Neural cell (in vitro differentiated cells): ENCODE data around the gene EXOC6B.

Source experiments
- EP300 ChIP-seq: fragments of 450-650 bp; conservative IDR thresholded peaks from 2 replicates; pipeline ENCODE4 v1.6.1; 2014; ENCODE audit warnings: antibody characterized with exemption, mild to moderate bottlenecking, moderate library complexity; ENCODE audit not compliant: poor library complexity, severe bottlenecking
- EZH2 ChIP-seq: fragments of 200-600, 300-800 bp; shearing (Covaris generic), sonication (generic); IDR thresholded peaks from 2 replicates; pipeline ENCODE4 v1.6.1; 2014; ENCODE audit warnings: antibody characterized with exemption, low read length, borderline replicate concordance, mild to moderate bottlenecking; ENCODE audit not compliant: insufficient read depth, poor library complexity, severe bottlenecking
- POLR2AphosphoS5 ChIP-seq: IDR thresholded peaks from 2 replicates; pipeline ENCODE4 v1.6.1; 2012
- SMC3 ChIP-seq: fragments of 450-650 bp; conservative IDR thresholded peaks from 2 replicates; pipeline ENCODE4 v1.6.1; 2014; ENCODE audit warnings: antibody characterized with exemption, mild to moderate bottlenecking, moderate library complexity; ENCODE audit not compliant: poor library complexity
- TAF1 ChIP-seq: IDR thresholded peaks from 2 replicates; pipeline ENCODE4 v1.6.1; 2012; ENCODE audit warnings: low read depth
- TF ChIP-seq, protein P1 (sequence below): fragments of 450-650 bp; IDR thresholded peaks from 2 replicates; pipeline ENCODE4 v1.5.1; 2014; ENCODE audit warnings: antibody characterized with exemption, mild to moderate bottlenecking, moderate library complexity; ENCODE audit not compliant: poor library complexity, severe bottlenecking

DNA sequence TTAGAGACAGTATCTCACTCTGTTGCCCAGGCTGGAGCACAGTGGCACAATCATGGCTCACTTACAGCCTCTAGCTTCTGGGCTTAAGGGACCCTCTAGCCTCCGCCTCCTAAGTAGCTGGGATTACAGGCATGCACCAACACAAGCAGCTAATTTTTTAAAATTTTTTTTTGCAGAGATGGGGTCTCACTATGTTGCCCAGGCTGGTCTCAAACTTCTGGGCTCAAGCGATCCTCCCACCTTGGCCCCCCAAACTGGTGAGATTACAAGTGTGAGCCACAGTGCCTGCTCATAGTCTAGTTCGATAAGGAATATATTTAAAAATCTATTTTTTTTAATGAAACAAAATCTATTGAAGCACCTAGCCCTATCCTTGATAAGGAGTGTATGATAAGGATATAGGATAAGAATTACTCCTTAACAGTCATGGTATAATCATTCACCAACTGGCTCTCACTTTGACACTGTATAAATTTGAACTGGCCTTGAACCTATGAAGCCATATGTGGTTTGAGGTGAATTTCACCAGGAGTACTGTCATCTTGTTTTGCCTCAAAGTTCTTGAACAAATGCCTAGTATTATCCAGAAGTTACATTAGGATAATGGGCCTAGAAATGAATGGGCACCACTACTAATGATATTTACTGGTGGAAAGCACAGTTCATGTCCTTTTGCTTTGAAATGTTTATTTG lies 71.1 kb downstream of the EXOC6B start:
- TF ChIP-seq, protein P1, sequence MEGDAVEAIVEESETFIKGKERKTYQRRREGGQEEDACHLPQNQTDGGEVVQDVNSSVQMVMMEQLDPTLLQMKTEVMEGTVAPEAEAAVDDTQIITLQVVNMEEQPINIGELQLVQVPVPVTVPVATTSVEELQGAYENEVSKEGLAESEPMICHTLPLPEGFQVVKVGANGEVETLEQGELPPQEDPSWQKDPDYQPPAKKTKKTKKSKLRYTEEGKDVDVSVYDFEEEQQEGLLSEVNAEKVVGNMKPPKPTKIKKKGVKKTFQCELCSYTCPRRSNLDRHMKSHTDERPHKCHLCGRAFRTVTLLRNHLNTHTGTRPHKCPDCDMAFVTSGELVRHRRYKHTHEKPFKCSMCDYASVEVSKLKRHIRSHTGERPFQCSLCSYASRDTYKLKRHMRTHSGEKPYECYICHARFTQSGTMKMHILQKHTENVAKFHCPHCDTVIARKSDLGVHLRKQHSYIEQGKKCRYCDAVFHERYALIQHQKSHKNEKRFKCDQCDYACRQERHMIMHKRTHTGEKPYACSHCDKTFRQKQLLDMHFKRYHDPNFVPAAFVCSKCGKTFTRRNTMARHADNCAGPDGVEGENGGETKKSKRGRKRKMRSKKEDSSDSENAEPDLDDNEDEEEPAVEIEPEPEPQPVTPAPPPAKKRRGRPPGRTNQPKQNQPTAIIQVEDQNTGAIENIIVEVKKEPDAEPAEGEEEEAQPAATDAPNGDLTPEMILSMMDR, result no peak
- TF ChIP-seq POLR2AphosphoS5 (no peak), TAF1 (no peak), SMC3 (no peak), EZH2 (no peak), EP300 (no peak)
